Measurements from ENCODE around the gene PNPLA1.
A peak's percentile ranks its signal among the peaks of the same experiment; 100 is the strongest.

Gene PNPLA1

DNA sequence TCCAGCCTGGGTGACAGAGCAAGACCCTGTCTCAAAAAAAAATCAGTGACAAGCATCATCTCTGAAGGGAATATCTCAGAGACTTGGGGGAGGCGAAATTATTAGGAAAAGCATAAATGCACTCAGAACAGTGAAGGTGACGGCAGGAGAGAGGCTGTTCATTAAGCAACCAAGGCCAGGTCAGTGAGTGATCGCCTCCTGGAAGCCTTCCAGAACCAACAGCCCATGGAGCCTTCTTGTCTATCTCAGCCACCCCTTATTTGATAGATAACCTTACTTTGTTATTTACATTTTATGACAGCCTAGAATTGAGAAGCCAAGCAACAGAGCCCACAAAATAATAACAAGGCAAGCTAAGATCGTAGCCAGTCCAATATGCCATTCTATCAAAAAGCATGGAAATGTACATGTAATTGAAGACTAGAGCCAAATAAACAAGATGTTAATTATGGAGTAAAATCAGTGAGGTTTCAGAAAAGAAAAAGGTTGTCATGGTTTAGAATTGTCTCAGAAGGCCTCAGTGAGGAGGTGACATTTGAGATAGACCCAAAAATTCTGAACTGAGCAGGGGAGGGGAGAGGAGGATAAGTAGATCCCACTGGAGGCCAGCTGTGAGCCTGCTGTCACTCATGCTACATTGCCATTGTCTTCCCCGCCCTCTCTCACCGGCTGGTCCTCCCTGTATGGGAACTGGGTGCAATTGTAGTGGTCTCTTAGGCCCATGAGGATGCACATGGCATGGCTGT, 49.0 kb downstream of the PNPLA1 start:
- TF ChIP-seq, protein P1, sequence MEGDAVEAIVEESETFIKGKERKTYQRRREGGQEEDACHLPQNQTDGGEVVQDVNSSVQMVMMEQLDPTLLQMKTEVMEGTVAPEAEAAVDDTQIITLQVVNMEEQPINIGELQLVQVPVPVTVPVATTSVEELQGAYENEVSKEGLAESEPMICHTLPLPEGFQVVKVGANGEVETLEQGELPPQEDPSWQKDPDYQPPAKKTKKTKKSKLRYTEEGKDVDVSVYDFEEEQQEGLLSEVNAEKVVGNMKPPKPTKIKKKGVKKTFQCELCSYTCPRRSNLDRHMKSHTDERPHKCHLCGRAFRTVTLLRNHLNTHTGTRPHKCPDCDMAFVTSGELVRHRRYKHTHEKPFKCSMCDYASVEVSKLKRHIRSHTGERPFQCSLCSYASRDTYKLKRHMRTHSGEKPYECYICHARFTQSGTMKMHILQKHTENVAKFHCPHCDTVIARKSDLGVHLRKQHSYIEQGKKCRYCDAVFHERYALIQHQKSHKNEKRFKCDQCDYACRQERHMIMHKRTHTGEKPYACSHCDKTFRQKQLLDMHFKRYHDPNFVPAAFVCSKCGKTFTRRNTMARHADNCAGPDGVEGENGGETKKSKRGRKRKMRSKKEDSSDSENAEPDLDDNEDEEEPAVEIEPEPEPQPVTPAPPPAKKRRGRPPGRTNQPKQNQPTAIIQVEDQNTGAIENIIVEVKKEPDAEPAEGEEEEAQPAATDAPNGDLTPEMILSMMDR (conservative IDR thresholded peaks at IDR 0.05; ENCODE audit: low read depth, low read length): no peak
- H3K4me3 ChIP-seq (ENCODE audit: low read depth, low read length): no peak overlapping the region
- no peak for DNase-seq (ENCODE audit: low read depth)

DNA sequence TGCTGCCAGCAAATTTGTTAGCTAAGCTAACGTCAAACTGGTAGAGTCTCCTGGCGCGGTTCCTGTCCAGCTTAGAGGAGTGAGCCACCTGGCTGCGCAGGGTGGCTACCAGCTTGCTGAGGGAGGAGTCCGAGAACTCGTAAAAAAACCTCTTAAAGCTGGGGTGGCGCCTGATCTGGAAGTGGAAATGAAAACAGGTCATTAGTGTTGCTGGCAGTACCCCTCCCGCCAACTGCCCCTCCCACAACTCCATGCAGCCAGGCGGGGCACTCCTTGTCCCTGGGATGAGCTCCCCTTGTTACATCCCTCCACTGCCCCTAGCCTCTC, 49.5 kb downstream of the PNPLA1 start:
- H3K4me3 ChIP-seq (ENCODE audit: low read depth, low read length): no peak overlapping the region
- DNase-seq (ENCODE audit: low read depth): no peak
- TF ChIP-seq, protein P1 (conservative IDR thresholded peaks at IDR 0.05; ENCODE audit: low read depth, low read length): no peak

DNA sequence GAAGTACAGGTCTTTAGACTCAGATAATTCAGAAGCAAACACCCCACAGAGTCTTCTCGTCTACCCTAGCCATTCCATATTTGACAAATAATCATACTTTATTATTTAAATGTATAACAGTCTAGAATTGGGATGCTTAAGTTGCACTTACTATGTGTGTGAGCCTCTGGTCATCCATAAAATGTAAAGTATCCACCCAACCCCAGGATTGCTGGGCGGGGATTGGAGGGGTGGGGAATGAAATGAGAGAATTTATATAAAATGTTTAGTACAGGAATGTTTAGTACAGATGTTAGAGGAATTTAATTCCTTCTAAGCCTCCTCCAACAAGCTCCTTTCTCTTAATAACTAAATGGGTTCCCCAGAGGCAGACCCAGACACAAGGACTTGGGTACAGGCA, 50.0 kb downstream of the PNPLA1 start:
- DNase-seq (ENCODE audit: low read depth): no peak
- no peak overlapping the region for H3K4me3 ChIP-seq (ENCODE audit: low read depth, low read length)
- TF ChIP-seq, protein P1 (conservative IDR thresholded peaks at IDR 0.05; ENCODE audit: low read depth, low read length): no peak

DNA sequence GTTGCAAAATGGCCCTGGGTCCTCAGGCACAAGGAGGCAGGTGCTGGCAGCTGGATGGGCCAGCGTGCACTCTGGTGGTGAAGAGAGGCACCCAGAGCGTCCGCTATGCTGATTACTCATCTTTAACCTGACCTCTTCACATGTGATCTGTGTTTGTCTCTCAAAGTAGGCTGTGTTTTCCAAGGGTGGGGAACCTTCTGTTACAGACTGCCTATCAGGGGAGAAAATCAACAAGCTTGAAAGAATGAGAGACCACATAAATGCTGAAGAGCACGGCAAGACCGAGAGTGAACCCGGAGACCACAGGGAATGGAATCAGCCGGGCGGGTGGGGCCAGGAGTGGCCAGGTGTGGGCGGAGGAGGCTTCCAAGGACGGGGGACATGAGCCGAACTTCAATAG, 50.6 kb downstream of the PNPLA1 start:
- peak; percentile 68 for DNase-seq (ENCODE audit: low read depth)
- TF ChIP-seq, protein P1 (conservative IDR thresholded peaks at IDR 0.05; ENCODE audit: low read depth, low read length): peak; percentile 31
- no peak overlapping the region for H3K4me3 ChIP-seq (ENCODE audit: low read depth, low read length)

DNA sequence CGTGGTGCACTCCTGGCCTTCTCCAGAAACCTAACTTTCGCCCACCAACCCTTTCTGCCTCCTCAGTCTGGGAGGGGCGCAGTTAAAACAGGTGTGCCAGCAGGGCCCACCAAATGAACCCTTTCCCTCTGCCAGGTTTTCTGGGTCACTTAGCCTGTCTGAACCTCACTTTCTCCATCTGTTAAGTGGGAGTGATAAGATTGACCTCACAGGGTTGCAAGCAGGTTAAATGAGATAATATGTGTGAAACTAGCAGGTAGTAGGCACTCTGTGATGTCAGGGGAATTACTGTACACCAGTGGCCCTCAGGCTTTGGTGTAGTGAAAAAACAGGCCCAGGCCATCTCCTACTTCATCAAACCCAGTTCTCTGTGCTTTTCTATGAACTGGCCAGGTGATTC, 52.7 kb downstream of the PNPLA1 start:
- no peak overlapping the region for H3K4me3 ChIP-seq (ENCODE audit: low read depth, low read length)
- DNase-seq (ENCODE audit: low read depth): no peak
- TF ChIP-seq, protein P1 (conservative IDR thresholded peaks at IDR 0.05; ENCODE audit: low read depth, low read length): no peak

DNA sequence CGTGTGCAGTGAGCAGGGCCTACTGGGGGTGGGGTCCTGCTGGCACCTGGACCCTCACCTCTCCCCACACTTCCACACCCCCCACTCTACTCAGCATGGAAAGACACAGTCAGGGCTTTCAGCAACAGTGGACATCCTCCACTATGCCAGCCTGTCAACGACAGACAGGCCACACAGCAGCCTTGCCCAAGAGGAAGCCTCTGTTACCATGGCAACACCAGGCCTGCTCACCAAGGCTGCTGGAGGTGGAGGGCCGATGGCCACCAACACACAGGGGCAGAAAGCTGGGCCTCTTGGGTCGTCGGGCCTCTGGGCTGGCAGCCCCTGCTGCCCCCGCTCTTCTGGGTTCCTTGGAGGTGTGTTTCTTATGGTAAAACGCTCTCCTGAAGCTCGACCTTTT, 53.2 kb downstream of the PNPLA1 start:
- no peak overlapping the region for H3K4me3 ChIP-seq (ENCODE audit: low read depth, low read length)
- TF ChIP-seq, protein P1 (conservative IDR thresholded peaks at IDR 0.05; ENCODE audit: low read depth, low read length): no peak
- DNase-seq (ENCODE audit: low read depth): peak; percentile 23

DNA sequence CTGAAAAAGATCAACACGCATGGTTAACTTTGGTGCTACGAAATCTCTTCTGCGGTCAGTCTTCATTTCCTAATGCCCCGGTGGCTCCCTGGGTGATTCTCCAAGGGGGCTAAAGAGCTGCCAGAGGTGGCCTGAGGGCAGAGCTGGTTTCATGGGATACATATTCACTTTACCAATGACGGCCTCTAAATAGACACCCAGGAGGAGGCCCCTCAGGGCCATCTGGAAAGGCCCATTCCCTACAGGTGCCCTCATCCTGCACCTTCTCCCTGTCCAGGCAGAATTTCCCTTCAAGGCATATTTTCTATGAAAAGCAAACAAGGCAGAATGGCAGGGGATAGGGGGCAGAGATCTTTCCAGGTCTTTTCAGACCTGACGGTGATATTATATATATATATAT, 54.3 kb downstream of the PNPLA1 start:
- no peak for DNase-seq (ENCODE audit: low read depth)
- TF ChIP-seq, protein P1 (conservative IDR thresholded peaks at IDR 0.05; ENCODE audit: low read depth, low read length): no peak
- H3K4me3 ChIP-seq (ENCODE audit: low read depth, low read length): no peak overlapping the region
